Stimulated activated CD8-positive, alpha-beta memory T cell treated with anti-CD3 and anti-CD28 coated beads, Interleukin-12 subunit alpha, Interleukin-12 subunit beta, amount 100 ng/mL, for 24 hours (primary cell): ENCODE measurements around the gene OLFML2B.

Experiments
- DNase-seq: peaks from one replicate; pipeline ENCODE4 v3.0.0-alpha.2; 2020; ENCODE audit errors: extremely low read depth

OLFML2B gene

GRCh38 chr1:161978011-161978790 lies 45.5 kb downstream of the OLFML2B start:
- DNase-seq, result no peak

GRCh38 chr1:161973924-161974845 lies 49.5 kb downstream of the OLFML2B start:
- DNase-seq, result no peak

GRCh38 chr1:161972828-161973227 lies 50.8 kb downstream of the OLFML2B start:
- DNase-seq, result no peak

GRCh38 chr1:161970633-161971032 lies 53.0 kb downstream of the OLFML2B start:
- no peak for DNase-seq

- DNase-seq, result no peak
These were observed 53.6 kb downstream of the OLFML2B start for GRCh38 chr1:161970036-161970435.

- DNase-seq, result no peak
These were observed 57.6 kb downstream of the OLFML2B start for GRCh38 chr1:161966067-161966466.

- DNase-seq, result peak; percentile 8
These were observed 61.4 kb downstream of the OLFML2B start for GRCh38 chr1:161962091-161962887.

GRCh38 chr1:161958425-161958824 lies 65.2 kb downstream of the OLFML2B start:
- no peak for DNase-seq

- DNase-seq, result no peak
These were observed 66.7 kb downstream of the OLFML2B start for GRCh38 chr1:161956930-161957329.

- no peak for DNase-seq
These were observed 67.6 kb downstream of the OLFML2B start for GRCh38 chr1:161956097-161956496.

GRCh38 chr1:161955606-161956005 lies 68.1 kb downstream of the OLFML2B start:
- no peak for DNase-seq

GRCh38 chr1:161954466-161954865 lies 69.2 kb downstream of the OLFML2B start:
- no peak for DNase-seq

- DNase-seq, result no peak
These were observed 69.6 kb downstream of the OLFML2B start for GRCh38 chr1:161954050-161954449.

- no peak for DNase-seq
These were observed 70.3 kb downstream of the OLFML2B start for GRCh38 chr1:161953256-161953920.

GRCh38 chr1:161952607-161953172 lies 71.0 kb downstream of the OLFML2B start:
- DNase-seq, result no peak

GRCh38 chr1:161951646-161952045 lies 72.0 kb downstream of the OLFML2B start:
- DNase-seq, result no peak

GRCh38 chr1:161950377-161950776 lies 73.3 kb downstream of the OLFML2B start:
- no peak for DNase-seq

GRCh38 chr1:161949548-161949947 lies 74.1 kb downstream of the OLFML2B start:
- DNase-seq, result no peak

- DNase-seq, result no peak
These were observed 75.2 kb downstream of the OLFML2B start for GRCh38 chr1:161948435-161948834.

GRCh38 chr1:161946071-161946987 lies 77.3 kb downstream of the OLFML2B start:
- no peak for DNase-seq
